ENCODE measurements around the gene AEBP1.

AEBP1 gene

DNA sequence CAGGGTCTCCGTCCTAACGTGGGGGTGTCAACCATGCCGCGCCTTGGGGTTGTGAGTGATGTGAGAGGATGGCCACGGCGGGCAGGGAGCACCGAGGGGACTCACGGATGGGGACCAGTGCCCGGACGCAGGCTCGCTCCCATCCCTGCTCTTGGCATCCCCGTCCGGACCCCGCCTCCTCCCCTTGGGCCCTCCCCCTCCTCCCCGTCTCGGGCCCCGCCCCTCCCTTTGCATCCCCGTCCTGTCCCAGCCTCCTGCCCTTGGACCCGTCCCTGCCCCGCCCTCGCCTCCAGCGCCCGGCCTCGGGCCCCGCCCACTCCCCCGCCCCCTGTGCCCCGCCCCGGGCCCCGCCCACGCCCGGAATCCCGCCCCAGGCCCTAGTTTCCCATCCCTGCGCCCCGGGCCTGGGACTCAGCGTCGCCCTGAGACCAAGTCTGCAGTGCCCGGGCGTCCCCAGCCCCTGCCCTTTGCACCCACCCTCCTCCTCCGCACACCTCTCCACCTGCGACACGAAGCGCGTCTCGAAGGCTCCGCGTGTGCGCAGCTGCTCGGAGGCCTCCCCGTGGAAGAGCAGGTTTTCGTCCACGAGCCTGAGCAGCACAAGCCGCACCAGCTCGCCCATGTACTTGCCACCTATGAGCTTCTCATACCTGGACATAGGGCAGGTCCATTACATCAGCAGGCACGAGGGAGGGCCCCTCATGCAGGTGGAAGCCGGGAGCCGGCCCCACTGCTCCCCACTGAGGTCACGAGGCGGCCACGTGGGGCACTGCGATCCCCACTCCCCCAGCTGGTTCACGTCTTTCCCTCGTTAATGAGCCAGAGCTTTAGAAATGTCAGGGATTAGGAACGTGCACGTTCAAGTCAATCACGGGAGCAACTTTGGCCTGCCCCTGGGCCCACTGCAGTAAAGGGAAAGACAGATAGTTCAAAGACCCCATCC, 42.1 kb downstream of the AEBP1 start:
- TF ChIP-seq, protein P1, sequence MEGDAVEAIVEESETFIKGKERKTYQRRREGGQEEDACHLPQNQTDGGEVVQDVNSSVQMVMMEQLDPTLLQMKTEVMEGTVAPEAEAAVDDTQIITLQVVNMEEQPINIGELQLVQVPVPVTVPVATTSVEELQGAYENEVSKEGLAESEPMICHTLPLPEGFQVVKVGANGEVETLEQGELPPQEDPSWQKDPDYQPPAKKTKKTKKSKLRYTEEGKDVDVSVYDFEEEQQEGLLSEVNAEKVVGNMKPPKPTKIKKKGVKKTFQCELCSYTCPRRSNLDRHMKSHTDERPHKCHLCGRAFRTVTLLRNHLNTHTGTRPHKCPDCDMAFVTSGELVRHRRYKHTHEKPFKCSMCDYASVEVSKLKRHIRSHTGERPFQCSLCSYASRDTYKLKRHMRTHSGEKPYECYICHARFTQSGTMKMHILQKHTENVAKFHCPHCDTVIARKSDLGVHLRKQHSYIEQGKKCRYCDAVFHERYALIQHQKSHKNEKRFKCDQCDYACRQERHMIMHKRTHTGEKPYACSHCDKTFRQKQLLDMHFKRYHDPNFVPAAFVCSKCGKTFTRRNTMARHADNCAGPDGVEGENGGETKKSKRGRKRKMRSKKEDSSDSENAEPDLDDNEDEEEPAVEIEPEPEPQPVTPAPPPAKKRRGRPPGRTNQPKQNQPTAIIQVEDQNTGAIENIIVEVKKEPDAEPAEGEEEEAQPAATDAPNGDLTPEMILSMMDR (IDR thresholded peaks at IDR 0.05): no peak
- peak; percentile 87 for DNase-seq (ENCODE audit: low spot score)
- Histone ChIP-seq H3K4me3 (peak overlapping the region; percentile 79), H3K27ac (peak overlapping the region in 1 of 2 donors; percentile 13)

DNA sequence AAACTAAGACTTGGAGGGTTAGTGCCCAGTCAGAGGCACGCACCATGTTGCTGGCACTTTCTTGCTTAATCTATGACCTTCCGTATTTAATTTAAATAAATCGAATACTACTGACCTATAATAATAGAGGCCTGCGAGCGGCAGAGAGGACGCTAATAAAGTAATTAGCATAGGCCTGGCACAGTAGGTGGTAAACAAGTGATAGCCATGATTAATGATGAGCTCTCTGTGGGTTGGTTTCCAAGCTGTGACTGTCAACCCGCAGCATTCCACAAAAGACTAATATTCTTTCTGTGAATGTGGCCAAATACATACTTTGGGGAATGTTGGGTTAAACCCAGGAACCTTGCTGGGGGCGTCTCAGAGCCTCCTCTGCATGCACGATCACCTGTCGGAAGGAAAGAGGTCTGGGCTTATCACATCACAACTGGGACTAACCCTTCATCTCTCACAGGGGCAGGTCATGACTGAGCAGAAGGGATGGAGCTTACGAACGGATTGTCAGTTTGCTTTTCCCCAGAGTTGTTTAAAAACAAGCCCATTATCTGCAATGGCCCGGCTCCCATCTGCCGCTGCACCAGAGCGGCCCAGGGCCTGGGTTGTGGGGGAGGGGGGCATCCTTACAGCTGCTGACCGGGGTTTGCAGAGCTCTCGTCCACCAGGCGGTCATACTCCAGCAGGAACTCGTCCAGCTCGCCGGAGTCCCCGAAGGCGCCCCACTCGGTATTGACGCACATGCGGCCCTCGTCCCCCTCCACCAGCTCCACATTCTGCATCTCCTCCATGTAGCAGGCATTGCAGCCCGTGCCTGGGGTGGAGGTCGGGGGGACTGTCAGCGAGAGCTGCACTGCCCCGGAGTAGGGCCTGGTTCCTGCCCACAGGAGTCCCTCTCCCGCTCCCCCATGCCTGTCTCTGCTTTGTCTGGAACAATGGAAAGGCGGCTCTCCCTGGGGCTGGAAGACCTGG, 43.2 kb downstream of the AEBP1 start:
- Histone ChIP-seq H3K27ac (no peak overlapping the region), H3K4me3 (no peak overlapping the region)
- DNase-seq (ENCODE audit: low spot score): peak; percentile 72
- TF ChIP-seq, protein P1 (IDR thresholded peaks at IDR 0.05): no peak

DNA sequence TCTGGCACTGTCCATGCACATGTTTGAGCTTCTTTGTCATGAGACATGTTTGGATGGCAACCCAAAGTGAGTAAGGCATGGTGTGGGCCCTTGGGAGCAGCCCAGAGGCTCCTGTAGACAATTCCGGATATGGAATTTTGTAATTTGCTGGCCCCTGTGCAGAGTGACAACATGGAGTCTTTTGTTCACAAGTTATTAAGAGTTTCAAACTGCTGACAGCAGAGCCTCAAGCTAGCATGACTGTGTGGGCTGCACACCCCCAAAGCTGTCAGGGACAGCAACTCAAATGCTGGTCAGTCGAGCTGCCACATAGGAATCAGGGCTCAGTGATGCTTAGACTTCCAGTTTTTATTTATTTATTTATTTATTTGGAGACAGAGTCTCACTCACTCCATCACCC, 44.0 kb downstream of the AEBP1 start:
- TF ChIP-seq, protein P1 (IDR thresholded peaks at IDR 0.05): no peak
- DNase-seq (ENCODE audit: low spot score): peak; percentile 36
- no peak overlapping the region for H3K4me3 ChIP-seq
- H3K27ac ChIP-seq: no peak overlapping the region

DNA sequence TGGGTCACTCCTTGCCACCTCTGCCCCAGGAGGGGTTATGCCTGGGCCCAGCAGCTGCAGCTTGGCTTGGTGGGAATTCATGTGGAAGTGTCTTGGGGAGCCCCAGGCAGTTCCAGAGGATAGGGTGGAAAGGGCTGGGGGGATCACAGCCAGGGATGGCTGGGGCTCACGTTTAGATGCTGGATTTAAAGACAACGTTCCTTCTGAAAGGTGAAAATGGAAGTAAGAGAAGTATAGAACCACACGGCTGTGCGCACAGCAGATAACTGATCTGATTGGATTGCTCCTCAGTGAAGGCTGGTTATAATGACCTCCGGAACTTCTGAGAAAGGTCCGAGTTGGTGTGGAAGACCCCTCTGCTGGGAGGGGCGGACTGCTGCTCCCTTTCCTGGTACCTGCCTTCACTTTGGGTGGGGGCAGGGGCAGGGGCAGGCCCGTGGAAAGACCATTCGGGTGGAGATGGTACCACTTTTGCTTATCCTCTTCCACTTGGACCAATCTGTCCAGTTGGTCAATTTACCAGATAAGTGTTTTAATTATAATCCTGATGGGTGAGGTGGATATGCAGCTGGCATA, 44.9 kb downstream of the AEBP1 start:
- Histone ChIP-seq H3K4me3 (no peak overlapping the region), H3K27ac (no peak overlapping the region)
- DNase-seq (ENCODE audit: low spot score): peak; percentile 67
- TF ChIP-seq, protein P1 (IDR thresholded peaks at IDR 0.05): no peak

DNA sequence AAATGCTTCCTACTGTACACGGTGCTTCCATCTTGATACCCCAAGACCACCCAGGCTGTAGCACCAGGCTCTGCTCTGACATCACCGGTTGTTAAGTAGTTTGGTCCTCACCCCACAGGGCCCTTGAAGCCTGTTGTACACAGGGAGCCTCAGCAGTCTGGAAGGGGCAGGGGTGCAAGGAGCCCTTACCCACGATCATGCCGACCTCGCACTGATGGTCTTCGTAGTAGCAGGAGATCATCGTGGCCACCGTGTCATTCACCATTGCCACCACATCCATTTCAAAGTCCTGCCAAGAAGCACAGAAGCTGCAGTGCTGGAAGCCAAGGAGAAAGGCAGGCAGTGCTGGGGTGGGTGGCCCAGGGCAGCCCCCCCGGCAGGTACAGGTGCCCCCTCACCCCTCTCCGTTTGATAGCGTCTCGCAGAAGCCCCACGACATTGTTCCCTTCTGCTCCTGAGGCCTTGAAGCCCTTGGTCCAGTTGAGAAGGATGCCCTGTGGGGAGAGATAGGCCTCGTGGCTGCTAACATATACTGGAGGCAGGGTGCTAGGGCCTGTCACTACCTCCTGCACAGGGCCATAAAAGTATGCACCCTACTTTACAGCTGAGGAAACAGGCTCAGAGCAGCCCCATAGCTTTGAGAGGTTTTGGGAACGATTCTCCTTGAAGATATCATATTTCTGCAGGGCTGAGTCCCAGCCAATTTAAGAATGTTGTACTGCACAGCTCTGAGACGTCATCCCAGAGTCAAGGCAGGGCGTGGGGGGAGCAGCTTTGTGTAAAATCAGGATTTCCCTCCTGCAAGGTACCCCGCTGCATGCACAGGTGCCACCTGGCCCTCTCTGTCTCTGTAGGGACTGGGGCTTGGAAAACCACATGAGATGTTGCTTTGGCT, 45.7 kb downstream of the AEBP1 start:
- TF ChIP-seq, protein P1 (IDR thresholded peaks at IDR 0.05): no peak
- H3K27ac ChIP-seq: no peak overlapping the region
- DNase-seq (ENCODE audit: low spot score): peak; percentile 63
- no peak overlapping the region for H3K4me3 ChIP-seq

DNA sequence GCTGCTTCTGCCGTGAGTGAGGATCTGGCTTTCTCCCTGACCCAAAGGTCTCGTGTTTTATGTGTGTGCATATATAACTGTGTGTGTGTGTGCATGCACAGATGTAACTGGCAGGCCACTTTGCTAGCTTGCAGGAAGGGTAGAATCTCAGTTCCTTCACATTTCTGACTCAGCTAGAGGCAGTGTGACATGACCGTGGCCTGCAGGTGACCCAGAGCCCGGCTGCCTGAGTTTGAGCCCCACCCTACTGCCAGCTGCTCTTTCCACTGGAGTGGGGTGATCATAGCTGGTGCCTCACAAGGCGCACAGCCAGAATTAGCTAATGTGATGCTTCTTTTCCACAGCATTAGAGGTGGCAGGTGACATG, 46.3 kb downstream of the AEBP1 start:
- DNase-seq (ENCODE audit: low spot score): peak; percentile 56
- Histone ChIP-seq H3K4me3 (no peak overlapping the region), H3K27ac (no peak overlapping the region)
- TF ChIP-seq, protein P1 (IDR thresholded peaks at IDR 0.05): no peak

All from coronary artery (tissue), 2 donors.